ENCODE data around the gene FAH.

DNA sequence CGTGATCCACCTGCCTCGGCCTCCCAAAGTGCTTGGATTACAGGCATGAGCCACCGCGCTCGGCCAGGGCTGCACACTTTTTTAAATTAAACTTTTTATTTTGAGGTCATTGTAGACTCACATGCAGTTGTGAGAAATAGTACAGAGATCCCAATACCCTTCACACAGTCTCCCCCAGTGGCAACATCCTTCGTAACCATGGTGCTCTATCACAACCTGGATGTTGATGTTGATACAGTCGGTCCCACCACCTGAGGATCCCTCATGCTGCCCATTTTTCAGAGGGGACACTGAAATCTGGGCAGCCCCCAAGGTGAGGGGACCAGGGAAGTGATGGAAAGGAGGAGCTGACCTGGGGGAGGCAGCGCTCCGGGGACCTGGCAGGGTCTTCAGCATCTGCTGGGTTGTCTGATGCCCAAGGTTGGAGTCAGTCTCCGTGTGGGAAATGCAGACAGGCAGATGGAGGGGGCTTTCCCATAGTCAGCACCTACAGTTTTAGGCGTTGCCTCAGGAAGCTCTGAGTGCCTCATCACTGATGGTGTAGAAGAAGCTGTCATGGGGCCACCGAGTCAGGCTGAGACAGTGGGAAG, 17.1 kb downstream of the FAH start:
- TF ChIP-seq, protein P1, sequence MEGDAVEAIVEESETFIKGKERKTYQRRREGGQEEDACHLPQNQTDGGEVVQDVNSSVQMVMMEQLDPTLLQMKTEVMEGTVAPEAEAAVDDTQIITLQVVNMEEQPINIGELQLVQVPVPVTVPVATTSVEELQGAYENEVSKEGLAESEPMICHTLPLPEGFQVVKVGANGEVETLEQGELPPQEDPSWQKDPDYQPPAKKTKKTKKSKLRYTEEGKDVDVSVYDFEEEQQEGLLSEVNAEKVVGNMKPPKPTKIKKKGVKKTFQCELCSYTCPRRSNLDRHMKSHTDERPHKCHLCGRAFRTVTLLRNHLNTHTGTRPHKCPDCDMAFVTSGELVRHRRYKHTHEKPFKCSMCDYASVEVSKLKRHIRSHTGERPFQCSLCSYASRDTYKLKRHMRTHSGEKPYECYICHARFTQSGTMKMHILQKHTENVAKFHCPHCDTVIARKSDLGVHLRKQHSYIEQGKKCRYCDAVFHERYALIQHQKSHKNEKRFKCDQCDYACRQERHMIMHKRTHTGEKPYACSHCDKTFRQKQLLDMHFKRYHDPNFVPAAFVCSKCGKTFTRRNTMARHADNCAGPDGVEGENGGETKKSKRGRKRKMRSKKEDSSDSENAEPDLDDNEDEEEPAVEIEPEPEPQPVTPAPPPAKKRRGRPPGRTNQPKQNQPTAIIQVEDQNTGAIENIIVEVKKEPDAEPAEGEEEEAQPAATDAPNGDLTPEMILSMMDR (conservative IDR thresholded peaks at IDR 0.05) = no peak
- no peak for TF ChIP-seq ZFX (IDR thresholded peaks at IDR 0.05)

Data from C4-2B (cell line).